GM18520 (cell line): ENCODE results near the gene HSD17B14.
"Not testable (repeated sequence)": the region's sequence is repeated elsewhere in the genome, so short reads cannot be mapped to it uniquely, and the experiment has no call there.

ENCODE experiments used
- ATAC-seq: cut with Tn5 transposase; IDR thresholded peaks from one replicate; pipeline ENCODE4 v1.9.1; 2021; ENCODE audit not compliant: unreplicated experiment

The HSD17B14 gene

DNA sequence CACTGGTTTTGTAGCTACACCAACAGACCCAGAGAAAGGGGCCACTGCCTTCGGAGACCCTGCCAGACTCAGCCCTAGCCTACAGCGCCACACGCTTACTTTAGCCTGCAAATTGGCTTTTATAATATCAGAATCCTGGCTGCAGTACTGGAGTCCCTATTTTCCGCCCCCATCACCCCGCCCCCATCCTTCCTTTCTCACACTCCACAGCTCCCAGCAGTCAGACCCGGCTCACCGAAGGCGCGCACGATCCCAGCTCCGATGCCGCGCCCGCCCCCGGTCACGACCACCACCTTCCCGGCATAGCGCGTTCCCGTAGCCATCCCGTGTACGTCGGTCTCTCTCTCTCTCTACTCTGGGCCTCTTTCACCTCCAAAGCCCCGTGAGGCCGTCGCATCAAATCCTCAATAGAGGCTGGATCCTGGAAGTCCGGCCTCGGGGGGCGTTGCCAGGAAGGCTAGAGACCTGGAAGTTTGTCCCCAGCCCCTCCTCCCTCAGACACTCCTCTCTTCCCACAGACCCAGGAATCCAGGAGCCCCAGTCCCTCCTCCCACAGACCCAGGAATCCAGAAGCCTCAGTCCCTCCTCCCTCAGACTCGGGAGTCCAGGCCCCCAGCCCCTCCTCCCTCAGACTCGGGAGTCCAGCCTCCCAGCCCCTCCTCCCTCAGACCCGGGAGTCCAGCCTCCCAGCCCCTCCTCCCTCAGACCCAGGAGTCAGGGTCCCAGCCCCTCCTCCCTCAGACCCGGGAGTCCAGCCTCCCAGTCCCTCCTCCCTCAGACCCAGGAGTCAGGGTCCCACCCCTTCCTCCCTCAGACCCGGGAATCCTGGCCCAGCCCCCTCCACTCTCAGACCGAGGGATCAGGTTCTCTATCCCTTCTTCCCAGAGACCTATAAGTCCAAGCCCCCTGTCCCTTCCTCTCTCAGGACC, at the start of gene HSD17B14:
Gene HSD17B14, minus strand, starts transcription at position 403 of the 929 bp plus-strand sequence. Its CDS starts 80 bp downstream, at position 323.
- ATAC-seq, result no peak

DNA sequence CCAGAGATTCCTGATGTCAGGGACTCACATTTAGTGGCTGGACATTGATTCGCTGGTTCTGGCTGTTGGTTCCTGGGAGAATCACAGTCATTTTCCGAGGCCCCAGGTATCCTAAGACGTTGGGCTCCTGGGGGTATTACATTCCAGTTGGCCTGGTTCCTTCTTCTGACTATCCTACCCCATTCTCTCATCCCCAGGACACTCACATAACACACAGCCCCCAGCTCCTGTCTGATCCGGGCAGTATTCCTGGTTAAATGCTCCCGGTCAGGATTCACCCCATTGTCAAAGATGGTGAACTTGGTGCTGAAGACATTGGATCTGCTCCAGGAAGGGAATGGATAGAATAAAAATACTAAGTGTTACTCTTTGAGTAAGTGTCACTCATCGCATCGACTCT, 47.4 kb upstream of the HSD17B14 start:
- no peak for ATAC-seq

DNA sequence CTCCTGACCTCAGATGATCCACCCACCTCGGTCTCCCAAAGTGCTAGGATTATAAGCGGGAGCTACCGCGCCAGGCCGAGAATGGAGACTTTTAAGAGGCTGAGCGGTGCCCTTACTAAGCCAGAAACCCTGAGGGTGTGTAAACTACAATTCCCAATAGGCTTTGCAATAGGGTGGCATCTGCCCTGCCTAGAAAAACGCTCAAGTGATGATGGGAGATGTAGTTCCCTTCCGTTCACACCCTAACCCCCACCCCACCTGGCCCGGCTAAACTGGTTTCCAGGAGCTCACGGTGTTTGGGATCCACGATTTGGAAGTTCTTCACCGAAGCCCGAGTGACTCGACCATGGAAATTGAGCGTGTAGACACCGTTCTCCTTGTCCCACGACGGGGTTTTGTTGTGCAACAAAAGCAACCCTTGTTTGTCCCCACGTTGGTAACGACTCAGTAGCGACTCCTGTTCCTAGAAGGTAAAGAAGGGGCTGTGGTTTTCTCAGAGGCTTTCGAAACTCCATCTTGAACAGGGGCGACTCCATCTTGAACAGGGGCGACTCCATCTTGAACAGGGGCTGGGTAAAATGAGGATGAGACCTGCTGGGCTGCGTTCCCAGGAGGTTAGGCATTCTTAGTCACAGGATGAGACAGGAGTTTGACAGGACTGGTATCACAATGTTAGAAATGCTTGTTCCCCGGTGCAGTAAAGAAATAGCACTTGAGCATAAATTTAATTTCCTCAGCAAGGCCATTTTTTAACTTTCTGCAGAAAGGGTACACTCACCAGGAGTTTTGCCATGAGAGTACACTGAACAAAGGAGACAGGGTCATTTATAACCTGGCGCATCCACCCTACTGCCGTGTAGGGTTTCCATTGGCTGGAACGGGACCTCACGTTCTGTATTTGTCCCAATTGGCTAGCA, 45.7 kb upstream of the HSD17B14 start:
- no peak for ATAC-seq

DNA sequence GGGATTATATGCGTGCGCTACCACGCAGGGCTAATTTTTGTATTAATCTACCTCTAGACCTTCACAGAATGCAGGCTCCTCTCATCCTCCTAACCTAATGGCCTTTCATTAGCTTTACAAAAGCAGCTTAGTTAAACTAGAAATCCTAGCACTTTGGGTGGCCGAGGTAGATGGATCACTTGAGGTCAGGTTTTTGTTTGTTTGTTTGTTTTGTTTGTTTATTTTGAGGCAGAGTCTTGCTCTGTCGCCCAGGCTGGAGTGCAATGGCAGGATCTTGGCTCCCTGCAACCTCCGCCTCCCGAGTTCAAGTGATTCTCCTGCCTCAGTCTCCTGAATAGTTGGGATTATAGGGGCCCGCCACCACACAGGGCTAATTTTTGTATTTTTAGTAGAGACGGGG, 43.4 kb upstream of the HSD17B14 start:
- not testable (repeated sequence) for ATAC-seq

DNA sequence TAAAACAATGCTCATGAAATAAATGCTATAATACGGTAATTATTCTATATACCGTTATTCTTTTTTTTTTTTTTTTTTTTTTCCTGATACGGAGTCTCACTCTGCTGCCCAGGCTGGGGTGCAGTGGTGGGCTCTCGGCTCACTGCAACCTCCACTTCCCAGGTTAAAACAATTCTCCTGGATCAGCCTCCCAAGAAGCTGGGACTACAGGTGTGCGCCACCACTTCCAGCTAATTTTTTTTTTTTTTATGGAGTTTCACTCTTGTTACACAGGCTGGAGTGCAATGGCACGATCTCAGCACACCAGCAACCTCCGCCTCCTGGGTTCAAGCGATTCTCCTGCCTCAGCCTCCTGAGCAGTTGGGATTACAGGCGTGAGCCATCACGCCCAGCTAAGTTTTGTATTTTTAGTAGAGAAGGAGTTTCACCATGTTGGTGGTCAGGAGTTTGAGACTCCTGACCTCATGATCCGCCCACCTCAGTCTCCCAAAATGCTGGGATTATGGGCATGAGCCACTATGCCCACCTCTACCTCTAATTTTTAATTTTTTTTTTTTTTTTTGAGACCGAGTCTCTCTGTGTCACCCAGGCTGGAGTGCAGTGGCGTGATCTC, 42.8 kb upstream of the HSD17B14 start:
- no peak for ATAC-seq

DNA sequence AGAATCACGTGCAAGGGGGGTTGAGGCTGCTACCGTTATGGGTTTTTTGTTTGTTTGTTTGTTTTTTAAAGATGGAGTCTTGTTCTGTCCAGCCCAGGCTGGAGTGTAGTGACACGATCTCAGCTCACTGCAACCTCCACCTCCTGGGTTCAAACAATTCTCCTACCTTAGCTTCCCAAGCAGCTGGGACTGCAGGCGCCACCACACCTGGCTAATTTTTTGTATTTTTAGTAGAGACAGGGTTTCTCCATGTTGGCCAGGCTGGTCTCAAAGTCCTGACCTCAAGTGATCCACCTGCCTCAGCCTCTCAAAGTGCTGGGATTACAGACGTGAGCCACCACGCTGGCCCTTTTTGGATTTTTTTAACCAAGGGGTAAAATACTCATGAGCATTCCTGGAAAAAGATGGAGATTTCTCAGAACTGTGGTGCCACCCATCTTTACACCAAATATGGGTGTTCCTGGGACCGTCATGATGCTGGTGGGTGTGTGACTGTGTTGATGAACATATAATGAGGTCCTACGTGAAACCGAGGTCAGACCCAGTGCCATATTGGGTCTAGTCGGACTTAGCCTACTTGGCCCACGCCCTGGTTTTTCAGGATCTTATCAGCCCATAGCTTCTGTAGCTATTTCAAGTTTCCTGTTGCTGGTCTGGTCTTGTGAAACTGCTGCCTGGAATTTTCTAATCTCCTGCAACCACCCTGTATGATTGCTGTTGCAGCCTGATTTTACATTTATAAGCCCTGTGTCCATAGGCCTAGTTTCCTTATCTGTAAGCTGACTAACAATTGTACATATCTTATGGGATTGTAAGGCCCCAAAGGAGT, 42.1 kb upstream of the HSD17B14 start:
- ATAC-seq, result no peak

DNA sequence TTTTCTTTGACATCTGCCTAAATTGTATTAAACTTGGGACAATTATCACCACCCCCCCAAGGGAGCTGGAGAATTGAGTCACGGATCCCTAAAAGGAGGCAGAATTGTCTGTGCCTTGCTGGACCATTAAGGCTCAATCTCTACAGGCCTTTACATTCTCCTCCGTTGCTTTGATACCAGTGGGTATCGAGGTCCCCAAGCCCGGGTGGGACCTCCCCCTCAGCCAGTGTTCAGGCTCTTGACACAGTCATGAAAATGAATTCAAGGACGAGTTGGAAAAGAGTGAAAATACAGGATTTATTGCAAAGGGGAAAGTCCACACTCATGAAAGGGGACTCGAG, 41.5 kb upstream of the HSD17B14 start:
- no peak for ATAC-seq

DNA sequence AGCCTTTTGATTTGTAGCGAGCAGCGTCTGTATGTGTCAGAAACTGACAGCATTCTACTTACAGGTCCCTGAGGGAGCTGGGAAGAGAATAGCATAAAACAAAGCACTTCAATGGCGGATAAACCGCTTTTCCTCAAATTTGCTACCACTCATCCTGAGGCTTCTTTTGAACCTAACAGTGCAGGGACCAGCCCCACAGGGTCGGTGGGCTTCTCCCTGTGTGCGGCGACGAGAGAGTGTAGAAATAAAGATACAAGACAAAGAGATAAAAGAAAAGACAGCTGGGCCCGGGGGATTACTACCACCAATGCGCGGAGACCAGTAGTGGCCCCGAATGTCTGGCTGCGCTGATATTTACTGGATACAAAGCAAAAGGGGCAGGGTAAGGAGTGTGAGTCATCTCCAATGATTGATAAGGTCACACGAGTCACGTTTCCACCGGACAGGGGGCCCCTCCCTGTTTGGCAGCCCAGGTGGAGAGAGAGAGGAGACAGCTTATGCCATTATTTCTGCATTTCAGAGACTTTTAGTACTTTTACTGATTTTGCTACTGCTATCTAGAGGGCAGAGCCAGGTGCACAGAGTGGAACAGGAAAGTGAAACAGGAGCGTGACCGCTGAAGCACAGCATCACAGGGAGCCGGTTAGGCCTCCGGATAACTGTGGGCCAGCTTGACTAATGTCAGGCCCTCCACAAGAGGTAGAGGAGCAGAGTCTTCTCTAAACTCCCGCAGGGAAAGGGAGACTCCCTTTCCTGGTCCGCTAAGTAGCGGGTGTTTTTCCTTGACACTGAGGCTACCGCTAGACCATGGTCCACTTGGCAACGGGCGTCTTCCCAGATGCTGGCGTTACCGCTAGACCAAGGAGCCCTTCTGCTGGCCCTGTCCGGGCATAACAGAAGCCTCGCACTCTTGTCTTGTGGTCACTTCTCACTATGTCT, 40.0 kb upstream of the HSD17B14 start:
- not testable (repeated sequence) for ATAC-seq

DNA sequence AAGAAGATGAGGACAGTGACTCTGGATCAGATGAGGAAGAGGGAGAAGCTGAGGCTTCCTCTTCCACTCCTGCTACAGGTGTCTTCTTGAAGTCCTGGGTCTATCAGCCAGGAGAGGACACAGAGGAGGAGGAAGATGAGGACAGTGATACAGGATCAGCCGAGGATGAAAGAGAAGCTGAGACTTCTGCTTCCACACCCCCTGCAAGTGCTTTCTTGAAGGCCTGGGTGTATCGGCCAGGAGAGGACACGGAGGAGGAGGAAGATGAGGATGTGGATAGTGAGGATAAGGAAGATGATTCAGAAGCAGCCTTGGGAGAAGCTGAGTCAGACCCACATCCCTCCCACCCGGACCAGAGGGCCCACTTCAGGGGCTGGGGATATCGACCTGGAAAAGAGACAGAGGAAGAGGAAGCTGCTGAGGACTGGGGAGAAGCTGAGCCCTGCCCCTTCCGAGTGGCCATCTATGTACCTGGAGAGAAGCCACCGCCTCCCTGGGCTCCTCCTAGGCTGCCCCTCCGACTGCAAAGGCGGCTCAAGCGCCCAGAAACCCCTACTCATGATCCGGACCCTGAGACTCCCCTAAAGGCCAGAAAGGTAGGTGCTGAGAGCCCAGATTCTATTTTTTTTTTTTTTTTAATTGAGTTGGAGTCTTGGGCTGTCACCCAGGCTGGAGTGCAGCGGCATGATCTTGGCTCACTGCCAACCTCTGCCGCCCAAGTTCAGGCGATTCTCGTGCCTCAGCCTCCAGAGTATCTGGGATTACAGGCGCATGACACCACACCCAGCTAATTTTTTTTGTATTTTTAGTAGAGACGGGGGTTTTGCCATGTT, 38.2 kb upstream of the HSD17B14 start:
- ATAC-seq, result no peak

DNA sequence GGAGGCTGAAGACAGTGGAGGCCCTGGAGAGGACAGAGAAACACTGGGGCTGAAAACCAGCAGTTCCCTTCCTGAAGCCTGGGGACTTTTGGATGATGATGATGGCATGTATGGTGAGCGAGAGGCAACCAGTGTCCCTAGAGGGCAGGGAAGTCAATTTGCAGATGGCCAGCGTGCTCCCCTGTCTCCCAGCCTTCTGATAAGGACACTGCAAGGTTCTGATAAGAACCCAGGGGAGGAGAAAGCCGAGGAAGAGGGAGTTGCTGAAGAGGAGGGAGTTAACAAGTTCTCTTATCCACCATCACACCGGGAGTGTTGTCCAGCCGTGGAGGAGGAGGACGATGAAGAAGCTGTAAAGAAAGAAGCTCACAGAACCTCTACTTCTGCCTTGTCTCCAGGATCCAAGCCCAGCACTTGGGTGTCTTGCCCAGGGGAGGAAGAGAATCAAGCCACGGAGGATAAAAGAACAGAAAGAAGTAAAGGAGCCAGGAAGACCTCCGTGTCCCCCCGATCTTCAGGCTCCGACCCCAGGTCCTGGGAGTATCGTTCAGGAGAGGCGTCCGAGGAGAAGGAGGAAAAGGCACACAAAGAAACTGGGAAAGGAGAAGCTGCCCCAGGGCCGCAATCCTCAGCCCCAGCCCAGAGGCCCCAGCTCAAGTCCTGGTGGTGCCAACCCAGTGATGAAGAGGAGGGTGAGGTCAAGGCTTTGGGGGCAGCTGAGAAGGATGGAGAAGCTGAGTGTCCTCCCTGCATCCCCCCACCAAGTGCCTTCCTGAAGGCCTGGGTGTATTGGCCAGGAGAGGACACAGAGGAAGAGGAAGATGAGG, 37.4 kb upstream of the HSD17B14 start:
- ATAC-seq, result no peak

DNA sequence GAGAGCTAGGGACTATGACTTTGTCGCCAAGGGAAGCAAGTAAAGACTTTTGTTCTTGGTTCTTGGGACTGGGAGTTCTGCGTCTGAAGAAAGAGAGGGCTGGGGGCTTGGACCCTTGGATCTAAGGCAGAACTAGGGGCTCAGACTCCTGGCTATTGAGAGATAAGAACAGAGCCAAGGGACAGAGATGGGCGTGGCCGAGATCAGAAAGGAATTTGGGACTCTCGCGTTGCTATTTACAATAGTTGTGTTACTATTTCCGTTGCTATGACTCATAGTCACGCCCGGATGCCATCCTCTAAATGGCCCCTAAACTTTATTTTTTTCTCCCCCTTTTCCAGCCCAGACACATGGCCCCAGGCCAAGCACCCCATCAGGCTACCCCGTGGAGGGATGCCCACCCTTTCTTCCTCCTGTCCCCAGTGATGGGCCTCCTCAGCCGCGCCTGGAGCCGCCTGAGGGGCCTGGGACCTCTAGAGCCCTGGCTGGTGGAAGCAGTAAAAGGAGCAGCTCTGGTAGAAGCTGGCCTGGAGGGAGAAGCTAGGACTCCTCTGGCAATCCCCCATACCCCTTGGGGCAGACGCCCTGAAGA, 36.7 kb upstream of the HSD17B14 start:
- no peak for ATAC-seq

DNA sequence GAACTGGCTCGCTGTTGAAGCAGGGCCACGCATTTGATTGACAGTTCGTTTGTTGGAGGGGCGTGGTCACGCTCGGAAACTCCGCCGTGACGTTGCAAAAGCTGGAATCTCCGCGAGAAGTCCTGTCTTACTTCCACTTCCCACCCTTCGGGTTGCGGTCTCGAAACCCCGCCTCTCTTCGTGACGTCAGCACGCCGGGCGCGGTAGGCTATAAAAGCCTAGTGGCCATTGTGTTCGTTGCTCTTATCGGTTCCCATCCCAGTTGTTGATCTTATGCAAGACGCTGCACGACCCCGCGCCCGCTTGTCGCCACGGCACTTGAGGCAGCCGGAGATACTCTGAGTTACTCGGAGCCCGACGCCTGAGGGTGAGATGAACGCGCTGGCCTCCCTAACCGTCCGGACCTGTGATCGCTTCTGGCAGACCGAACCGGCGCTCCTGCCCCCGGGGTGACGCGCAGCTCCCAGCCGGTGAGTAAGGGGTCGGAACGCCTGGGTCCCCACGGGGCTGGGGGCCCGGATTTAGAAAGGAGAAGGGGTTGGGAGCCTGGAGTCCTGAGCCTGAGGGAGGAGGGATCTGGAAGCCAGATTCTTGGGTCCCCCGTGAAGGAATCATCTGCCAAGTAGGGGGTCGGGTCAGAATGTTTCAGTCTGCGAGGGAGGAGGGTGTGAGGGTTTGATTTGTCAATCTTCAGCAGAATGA, 36.0 kb upstream of the HSD17B14 start, which contains the start of gene PPP1R15A:
Gene PPP1R15A, plus strand, starts transcription at position 240 of the 702 bp plus-strand sequence. CDS start 813 bp downstream, outside the sequence.
- ATAC-seq, result peak; percentile 41

DNA sequence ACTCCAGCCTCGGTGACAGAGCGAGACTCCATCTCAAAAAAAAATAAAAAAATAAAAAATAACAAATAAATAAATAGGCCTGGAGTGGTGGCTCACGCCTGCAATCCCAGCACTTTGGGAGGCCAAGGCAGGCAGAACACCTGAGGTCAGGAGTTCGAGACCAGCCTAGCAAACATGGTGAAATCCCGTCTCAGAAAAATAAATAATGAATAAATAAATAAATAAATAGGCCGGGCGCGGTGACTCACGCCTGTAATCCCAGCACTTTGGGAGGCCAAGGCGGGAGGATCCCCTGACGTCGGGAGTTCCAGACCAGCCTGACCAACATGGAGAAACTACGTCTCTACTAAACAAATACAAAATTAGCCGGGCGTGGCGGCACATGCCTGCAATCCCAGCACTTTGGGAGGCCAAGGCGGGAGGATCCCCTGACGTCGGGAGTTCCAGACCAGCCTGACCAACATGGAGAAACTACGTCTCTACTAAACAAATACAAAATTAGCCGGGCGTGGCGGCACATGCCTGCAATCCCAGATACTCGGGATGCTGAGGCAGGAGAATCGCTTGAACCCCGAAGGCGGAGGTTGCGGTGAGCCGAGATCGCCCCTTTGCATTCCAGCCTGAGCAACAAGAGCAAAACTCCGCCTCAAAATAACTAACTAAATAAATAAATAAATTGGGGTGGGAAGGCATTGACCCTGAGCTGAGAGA, 35.3 kb upstream of the HSD17B14 start:
- not testable (repeated sequence) for ATAC-seq

DNA sequence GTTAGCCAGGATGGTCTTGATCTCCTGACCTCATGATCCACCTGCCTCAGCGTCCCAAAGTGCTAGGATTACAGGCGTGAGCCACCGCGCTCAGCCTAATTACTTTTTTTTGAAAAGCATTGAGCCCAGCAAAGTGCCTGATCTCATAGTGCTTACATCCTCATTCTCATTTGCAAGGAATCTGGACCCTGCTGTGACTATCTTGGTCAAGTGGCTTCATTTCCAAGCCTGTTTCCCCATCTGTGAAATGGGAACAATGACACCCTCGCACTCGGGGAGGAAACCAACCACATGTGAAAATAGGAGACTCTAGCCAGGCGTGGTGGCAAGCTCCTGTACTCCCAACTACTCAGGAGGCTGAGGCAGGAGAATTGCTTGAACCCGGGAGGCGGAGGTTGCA, 33.8 kb upstream of the HSD17B14 start:
- ATAC-seq, result no peak

DNA sequence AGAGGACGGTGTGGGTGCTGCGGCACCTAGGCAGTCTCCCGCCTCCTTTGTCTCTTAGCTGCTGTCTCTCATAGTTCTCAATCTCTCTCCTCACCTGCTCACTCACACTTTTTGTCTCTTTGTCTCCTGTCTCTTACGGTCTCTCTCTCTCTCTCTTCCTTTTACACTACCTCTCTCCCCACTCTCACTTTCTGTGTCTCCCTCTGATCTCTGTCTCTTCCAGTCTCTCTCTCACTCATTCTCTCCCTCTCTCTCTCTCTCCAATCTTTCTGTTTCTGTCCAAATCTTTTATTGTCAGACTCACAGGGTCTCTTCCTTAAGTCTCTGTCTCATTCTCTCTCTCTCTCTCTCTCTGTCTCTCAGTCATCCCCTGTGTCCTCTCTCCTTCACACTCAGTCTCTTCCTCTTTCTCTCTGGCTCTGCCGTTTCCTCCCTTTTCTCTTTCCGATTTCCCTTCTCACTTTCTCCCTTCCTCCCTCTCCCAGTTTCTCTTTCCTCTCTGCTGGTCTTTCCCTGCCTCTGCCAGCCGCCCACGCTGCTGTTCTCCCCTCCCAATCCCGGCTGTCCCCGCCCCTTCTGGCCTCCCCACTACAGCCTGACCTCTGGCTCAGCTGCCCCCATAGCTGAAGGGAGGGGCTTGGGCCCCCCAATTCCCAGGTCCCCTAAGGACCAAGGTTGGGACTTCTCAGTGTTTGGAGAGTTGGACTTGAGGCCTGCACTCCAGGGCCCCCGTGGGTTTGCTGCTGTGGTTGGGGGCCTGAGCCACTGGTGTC, 32.0 kb upstream of the HSD17B14 start, which contains the start of gene PLEKHA4:
Gene PLEKHA4, minus strand, starts transcription at position 504 of the 773 bp plus-strand sequence. CDS start 997 bp downstream, outside the sequence.
- ATAC-seq, result no peak
